ENCODE measurements around the gene SBK3. TPM values are rescaled to one million over a fixed set of nuclear protein-coding genes. Genes with fewer than 3 reads are reported as not detected.

SBK3 gene
- total RNA-seq, 2 experiments from 2014 or later: not detected

DNA sequence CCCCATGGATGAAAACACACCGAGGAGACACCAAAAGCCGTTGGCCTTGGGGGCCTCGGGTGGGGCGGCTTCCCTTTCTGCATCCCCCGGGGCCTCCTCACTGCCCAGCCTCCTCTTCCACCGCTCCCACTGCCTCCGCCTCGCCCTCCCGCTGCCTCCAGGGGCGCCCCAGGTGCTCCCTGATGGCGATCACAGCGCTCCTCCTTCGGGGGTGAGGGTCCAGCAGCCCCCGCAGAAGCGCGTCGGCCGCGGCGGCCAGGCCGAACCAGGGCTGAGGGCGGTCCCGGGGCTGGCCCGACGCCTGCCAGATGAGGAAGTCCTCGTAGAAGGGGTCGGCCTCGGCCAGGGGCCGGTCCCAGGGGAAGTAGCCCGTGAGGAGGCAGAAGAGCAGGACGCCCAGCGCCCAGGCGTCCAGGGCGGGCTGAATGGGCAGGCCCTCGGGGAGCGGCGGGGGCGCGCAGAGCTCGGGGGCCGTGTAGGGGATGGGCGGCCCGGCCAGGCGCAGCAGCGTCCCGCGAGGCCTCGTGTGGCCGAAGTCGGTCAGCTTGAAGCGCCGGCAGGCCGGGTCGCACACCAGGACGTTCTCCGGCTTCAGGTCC, 15.6 kb downstream of the SBK3 start:
- ChIA-PET CTCF (no interaction called here), POLR2A (no interaction called here)
- Mint-ChIP-seq H3K27me3 (no peaks in the 10 kb centered on the region), H3K27ac (no peak overlapping the region), H3K9me3 (no peaks in the 10 kb centered on the region), H3K4me3 (no peak overlapping the region), H3K4me1 (no peaks in the 10 kb centered on the region), H3K36me3 (ENCODE audit: low read depth) (no peaks in the 10 kb centered on the region)
- DNase-seq: no peak

DNA sequence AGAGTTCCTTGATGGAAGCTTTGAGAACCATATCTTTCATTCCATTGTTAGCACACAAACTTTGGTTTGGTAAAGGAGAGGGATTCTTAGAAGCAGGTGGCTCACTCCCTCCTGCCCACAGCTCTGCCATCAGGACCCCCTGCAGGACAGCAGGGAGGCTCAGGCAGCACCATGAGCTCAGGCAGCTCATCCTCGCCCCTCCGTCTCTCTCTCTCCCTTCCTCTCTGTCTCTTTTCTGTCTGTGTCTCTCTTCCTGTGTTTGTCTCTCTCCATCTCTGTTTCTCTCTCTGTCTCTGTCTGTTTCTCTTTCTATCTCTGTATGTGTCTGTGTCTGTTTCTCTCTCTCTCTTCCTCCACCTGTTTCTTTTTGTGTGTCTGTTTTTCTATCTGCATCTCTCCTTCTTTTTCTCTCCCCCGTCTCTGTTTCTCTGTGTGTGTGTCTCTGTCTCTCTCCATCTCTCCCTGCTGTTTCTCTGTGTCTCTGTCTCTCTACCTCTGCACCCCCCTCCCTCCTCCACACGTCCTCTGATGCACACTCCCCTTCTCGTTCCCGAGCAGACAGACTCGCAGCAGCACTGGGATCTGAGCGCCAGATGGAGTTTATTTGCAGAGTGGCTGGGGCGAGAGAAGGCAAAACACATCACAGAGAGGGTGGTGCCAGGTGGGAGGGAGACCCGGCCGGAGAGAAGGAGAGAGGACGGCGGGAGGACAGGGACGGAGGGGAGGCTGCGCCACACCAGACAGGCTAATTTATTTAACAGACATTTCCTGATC, 17.1 kb downstream of the SBK3 start:
- Mint-ChIP-seq H3K36me3 (ENCODE audit: low read depth) (no peaks in the 10 kb centered on the region), H3K9me3 (no peaks in the 10 kb centered on the region), H3K4me1 (no peaks in the 10 kb centered on the region), H3K27me3 (no peaks in the 10 kb centered on the region), H3K27ac (no peak overlapping the region), H3K4me3 (no peak overlapping the region)
- CTCF ChIA-PET: no interaction called here
- DNase-seq: no peak
- POLR2A ChIA-PET: no interaction called here

DNA sequence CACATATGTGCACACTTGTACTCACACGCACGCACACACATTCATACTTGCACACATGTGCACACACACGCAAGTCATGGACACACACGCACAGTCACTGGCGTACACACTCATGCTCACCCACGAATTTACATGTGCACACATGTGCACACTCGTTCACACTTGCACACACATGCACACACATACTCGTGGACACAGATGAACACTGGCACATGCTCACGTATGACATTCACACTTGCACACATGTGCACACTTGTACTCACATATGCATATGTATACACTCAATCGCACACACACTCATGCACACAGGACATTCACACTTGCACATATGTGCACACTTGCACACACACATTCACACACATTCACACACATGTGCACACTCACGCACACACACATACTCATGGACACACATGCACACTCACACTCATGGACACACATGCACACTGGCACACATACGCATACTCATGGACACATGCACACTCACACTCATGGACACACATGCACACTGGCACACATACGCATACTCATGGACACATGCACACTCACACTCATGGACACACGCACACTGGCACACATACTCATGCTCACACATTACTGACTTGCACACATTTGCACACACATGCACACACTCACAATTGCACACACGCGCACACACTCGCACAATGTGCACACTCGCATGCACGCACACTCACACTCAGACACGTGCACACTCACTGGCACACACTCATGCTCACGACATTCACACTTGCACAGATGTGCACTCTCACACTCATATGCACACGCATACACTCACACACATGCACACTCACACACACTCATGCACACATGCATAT, 17.9 kb downstream of the SBK3 start:
- Mint-ChIP-seq H3K36me3 (ENCODE audit: low read depth) (no peaks in the 10 kb centered on the region), H3K27me3 (no peaks in the 10 kb centered on the region), H3K9me3 (no peaks in the 10 kb centered on the region), H3K27ac (no peak overlapping the region), H3K4me1 (no peaks in the 10 kb centered on the region), H3K4me3 (no peak overlapping the region)
- CTCF ChIA-PET: no interaction called here
- no peak for DNase-seq
- POLR2A ChIA-PET: no interaction called here

DNA sequence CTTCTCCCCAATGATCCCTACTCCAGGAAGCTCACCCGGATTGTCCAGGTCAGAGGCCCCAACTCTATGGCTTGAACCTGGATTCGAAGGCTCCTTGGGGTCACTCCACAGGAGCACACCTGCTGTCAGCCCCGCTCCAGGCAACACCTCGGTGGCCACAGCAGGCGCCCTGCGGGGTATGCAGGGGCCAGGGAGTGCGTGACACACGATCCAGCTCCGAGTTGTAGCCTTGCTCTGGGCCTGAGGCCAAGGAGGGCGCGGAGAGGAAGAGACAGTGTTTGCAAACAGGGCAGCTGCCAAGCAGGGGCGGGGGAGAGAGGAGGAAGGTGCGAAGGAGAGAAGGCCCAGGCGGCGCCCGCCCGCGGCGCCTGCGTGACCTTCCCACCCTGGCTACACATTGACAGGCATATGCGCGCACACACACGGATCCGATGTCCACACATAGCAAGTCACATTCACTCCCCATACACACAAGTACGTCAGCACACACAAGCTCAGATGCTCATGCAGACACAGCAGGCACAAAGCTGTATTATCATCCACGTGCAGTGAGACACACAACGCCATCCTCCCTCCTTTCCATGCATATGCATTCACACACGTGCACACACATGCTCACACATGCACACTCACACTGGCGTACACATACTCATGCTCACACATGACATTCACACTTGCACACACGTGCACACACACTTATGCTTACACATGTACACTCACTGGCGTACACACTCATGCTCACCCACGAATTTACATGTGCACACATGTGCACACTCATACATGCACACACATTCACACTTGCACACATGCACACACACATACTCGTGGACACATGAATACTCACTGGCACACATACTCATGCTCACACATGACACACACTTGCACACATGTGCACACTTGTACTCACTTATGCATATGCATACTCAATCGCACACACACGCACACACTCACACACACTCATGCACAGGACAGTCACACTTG, 18.8 kb downstream of the SBK3 start:
- H3K4me1 Mint-ChIP-seq: no peaks in the 10 kb centered on the region
- DNase-seq: no peak
- no peaks in the 10 kb centered on the region for H3K36me3 Mint-ChIP-seq (ENCODE audit: low read depth)
- ChIA-PET CTCF (no interaction called here), POLR2A (no interaction called here)
- no peak overlapping the region for H3K27ac Mint-ChIP-seq
- no peaks in the 10 kb centered on the region for H3K9me3 Mint-ChIP-seq
- H3K4me3 Mint-ChIP-seq: no peak overlapping the region
- H3K27me3 Mint-ChIP-seq: no peaks in the 10 kb centered on the region

DNA sequence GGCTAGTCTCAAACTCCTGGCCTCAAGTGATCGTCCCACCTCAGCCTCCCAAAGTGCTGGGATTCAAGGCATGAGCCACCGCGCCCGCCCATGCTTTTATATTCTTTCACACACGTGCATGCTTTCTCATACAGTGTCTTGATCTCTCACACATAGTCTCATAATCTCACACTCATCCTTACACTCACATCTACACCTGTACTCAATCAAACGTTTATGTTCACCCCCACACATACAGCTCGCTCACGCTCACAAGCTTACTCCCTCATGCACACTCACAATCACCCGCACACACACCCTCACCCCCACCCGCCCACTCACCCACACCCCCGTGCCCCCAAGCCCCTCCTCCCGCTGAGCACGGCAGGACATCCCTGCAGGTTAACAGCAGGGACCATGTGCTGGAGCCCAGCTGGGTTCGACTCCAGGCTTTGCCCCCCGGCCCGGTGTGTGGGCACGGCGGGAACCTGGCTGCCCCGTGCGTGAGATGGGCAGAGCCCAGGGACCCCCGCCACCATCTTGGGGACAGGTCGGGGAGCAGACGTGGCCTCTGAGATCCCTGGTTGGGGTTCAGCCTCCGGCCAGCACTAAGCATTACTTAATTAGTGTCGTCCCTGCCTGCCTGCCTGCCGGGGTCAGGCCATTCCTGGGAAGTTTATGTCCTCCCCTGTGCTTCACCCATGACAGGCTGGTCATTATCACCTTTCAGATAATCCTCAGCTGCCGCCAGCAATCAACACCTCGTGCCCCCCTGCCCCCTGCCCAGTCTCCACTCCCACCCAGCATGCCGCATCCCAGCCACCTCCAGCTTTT, 19.8 kb downstream of the SBK3 start:
- H3K36me3 Mint-ChIP-seq (ENCODE audit: low read depth): no peaks in the 10 kb centered on the region
- POLR2A ChIA-PET: no interaction called here
- no peaks in the 10 kb centered on the region for H3K27me3 Mint-ChIP-seq
- DNase-seq: no peak
- no peak overlapping the region for H3K27ac Mint-ChIP-seq
- no peaks in the 10 kb centered on the region for H3K9me3 Mint-ChIP-seq
- H3K4me1 Mint-ChIP-seq: no peaks in the 10 kb centered on the region
- CTCF ChIA-PET: no interaction called here
- no peak overlapping the region for H3K4me3 Mint-ChIP-seq

DNA sequence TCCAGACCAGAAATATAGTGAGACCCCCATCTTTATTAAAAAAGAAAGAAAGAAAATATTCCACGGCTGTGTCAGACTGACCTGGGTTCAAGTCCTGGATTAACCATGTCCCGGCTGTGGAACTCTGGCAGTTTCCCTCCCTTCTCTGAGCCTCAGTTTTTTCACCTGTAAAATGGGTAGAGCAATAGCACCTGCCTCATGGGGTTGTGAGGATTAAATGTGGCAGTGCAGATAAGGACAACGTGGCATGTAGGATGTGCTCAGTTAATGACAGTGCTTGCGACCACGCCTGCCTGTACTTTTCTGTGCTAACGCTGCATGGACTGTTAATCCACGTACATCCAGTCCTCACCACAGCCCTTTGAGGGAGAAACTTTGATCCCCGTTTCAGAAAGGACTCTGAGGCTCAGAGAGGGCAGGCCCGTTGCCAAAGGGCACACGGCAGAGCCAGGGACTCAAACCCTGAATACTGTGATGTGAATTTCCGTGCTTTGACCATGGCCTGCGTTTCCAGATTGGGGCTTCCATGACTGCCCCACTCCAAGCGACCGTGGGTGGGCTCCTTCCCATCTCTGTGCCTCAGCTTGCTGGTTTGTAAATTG, 24.6 kb downstream of the SBK3 start:
- ChIA-PET POLR2A (no interaction called here), CTCF (interaction anchor here (1.1 kb wide), 1 partner anchor 112 kb away, joined by 3 read pairs; no protein-coding TSS in a partner anchor)
- H3K27ac Mint-ChIP-seq: no peak overlapping the region
- no peak for DNase-seq
- no peak overlapping the region for H3K4me3 Mint-ChIP-seq
- peaks cover 5% of the 10 kb centered on the region for H3K4me1 Mint-ChIP-seq
- H3K36me3 Mint-ChIP-seq (ENCODE audit: low read depth): no peaks in the 10 kb centered on the region
- H3K27me3 Mint-ChIP-seq: no peaks in the 10 kb centered on the region
- H3K9me3 Mint-ChIP-seq: no peaks in the 10 kb centered on the region

DNA sequence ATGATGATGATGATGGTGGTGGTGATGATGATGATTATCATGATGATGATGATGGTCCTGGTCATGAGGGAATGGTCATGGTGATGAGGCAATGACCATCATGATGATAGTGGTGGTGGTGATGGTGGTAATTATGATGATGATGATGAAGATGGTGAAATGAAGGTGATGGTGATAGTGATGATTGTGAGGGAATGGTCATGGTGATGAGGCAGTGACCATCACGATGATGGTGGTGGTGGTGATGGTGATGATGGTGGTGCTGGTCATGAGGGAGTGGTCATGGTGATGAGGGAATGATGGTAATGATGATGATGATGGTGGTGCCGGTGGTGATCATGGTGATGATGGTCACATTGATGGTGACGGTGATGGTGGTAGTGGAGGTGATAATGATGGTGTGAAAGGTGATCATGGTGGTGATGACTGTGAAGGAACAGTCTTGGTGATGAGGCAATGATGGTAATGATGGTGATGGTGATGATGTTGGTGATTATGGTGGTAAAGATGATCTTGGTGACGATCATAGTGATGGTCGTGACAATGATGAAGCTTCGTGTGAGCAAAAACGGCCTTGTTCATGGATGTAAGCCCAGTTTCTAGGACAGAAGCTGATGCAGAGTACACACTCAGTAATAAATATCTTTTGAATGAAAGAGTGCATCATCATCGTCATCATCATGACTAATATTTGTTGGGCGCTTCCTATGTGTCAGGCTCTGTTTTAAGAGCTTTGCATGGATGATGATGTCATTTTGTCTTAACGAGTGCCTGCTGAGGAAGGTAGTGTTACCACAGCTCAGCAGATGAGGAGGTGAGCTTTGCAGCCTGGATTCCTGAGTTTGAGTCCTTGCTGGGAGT, 25.7 kb downstream of the SBK3 start:
- Mint-ChIP-seq H3K9me3 (no peaks in the 10 kb centered on the region), H3K27ac (no peak overlapping the region), H3K4me3 (no peak overlapping the region), H3K36me3 (ENCODE audit: low read depth) (no peaks in the 10 kb centered on the region), H3K4me1 (peaks cover 5% of the 10 kb centered on the region), H3K27me3 (no peaks in the 10 kb centered on the region)
- no peak for DNase-seq
- CTCF ChIA-PET: interaction anchor here (0.9 to 1.2 kb wide), 3 partner anchors 16 to 113 kb away, joined by 3 to 5 read pairs (median 4); no protein-coding TSS in a partner anchor
- POLR2A ChIA-PET: no interaction called here

DNA sequence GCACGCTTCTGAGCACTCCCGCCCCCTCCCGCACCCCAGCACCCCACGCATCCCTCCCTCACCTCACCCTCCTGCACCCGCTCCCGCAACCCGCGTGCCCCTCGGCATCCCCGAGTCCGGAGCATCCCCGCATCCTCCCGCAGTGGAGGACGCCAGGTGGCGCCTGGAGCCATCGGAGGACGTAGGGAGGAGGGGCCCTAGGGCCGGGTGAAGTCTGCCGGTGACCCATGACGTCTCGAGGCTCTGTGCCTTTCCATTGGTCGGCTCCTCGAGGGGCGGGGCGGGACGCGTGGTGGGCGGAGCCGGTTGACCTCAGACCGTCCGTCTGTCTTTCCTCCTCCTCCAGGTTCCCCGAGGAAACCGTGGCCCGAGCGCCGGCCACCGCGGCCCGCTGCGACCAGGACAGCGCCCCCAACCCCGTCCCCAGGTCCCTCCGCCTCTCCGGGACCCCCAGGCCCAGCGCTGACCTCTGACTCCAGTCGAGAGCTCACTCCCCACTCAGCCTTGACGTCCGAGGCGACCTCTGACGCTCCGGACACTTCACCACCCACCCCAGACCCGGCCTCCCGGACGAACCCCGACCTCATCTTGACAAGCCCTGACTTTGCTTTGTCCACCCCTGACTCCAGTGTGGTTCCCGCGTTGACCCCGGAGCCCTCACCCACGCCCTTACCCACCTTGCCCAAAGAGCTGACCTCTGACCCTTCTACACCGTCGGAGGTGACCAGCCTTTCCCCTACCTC, 28.3 kb downstream of the SBK3 start:
- H3K27me3 Mint-ChIP-seq: peaks cover 9% of the 10 kb centered on the region
- ChIA-PET CTCF (interaction anchor here (1.5 to 2.1 kb wide), 6 partner anchors 13 to 258 kb away, joined by 4 to 30 read pairs (median 11); partner anchors contain the start of genes PPP6R1, ZNF784 and ZNF865), POLR2A (interaction anchor here (0.7 kb wide), 1 partner anchor 114 kb away, joined by 4 read pairs; no protein-coding TSS in a partner anchor)

DNA sequence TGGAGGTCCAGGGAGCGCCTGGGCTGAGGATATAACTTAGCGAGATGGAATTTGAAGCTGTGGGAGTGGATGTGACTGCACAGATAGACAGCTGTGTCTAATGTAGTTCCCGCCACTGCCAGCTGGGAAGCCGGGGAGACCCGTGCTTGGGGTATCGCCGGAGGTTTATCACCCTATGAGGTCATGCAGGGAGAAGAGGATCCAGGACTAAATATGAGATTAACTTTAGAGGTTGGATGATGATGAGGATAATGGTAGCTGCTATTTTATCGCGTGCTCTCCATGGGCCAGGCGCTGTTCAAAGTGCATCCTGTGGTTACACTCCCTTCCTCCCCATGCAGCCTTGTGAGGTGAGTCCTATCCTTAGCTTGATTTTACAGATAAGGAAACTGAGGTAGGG, 37.2 kb downstream of the SBK3 start:
- Mint-ChIP-seq H3K9me3 (peaks cover 2% of the 10 kb centered on the region), H3K4me1 (peaks cover 14% of the 10 kb centered on the region), H3K36me3 (ENCODE audit: low read depth) (peaks cover 6% of the 10 kb centered on the region), H3K27me3 (peaks cover 28% of the 10 kb centered on the region), H3K27ac (no peak overlapping the region), H3K4me3 (no peak overlapping the region)
- no peak for DNase-seq
- ChIA-PET CTCF (interaction anchor here (1.5 to 1.9 kb wide), 3 partner anchors 10 to 367 kb away, joined by 3 to 4 read pairs (median 4); no protein-coding TSS in a partner anchor), POLR2A (interaction anchor here (0.6 to 0.7 kb wide), 2 partner anchors 51 to 116 kb away, joined by 3 read pairs; partner anchors contain the start of gene ZNF784)

More for the DNA sequence above, 28.3 kb downstream of the SBK3 start:
- DNase-seq: peak; percentile 90
- Mint-ChIP-seq H3K4me1 (peaks cover 5% of the 10 kb centered on the region), H3K4me3 (peak overlapping the region; percentile 57), H3K36me3 (ENCODE audit: low read depth) (no peaks in the 10 kb centered on the region), H3K27ac (peak overlapping the region; percentile 59), H3K9me3 (no peaks in the 10 kb centered on the region)

DNA sequence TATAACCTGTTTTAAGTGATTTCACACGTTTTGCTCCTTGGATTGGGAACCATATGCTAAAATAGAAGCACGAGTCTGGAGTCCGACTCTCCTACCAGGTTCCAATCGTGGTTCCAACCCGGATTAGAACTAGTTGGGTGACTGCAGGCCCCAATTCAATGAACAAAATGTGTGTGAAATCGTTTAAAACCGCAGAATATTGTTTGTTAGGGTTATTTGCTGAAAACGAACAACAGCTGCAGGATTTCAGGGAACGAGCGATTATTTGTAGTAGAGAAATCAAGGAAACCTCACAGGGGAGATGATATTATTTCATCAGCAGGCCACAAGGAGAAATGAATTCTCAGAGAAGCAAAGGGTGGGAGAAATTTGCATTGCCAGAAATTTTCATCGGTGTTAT, 40.4 kb downstream of the SBK3 start:
- no peak for DNase-seq
- H3K4me3 Mint-ChIP-seq: no peak overlapping the region
- ChIA-PET CTCF (interaction anchor here (0.6 to 2.9 kb wide), 17 partner anchors 9 to 364 kb away, joined by 3 to 63 read pairs (median 8); partner anchors contain the start of genes DNAAF3, ISOC2, NAT14 and ZNF628), POLR2A (interaction anchor here (0.6 kb wide), 1 partner anchor 246 kb away, joined by 3 read pairs; no protein-coding TSS in a partner anchor)
- peaks cover 3% of the 10 kb centered on the region for H3K9me3 Mint-ChIP-seq
- H3K36me3 Mint-ChIP-seq (ENCODE audit: low read depth): peaks cover 12% of the 10 kb centered on the region
- no peak overlapping the region for H3K27ac Mint-ChIP-seq
- peaks cover 16% of the 10 kb centered on the region for H3K27me3 Mint-ChIP-seq
- H3K4me1 Mint-ChIP-seq: peaks cover 25% of the 10 kb centered on the region
